HG03469 (cell line): Measurements from ENCODE around the gene CELSR2.
A peak's percentile ranks its signal among the peaks of the same experiment; 100 is the strongest.
"Not testable (repeated sequence)": the region's sequence is repeated elsewhere in the genome, so short reads cannot be mapped to it uniquely, and the experiment has no call there.

Source experiments
- ATAC-seq: cut with Tn5 transposase; IDR thresholded peaks from one replicate; pipeline ENCODE4 v1.9.1; 2021; ENCODE audit warnings: mild to moderate bottlenecking, moderate library complexity, moderate number of reproducible peaks; ENCODE audit not compliant: unreplicated experiment

The CELSR2 gene

DNA sequence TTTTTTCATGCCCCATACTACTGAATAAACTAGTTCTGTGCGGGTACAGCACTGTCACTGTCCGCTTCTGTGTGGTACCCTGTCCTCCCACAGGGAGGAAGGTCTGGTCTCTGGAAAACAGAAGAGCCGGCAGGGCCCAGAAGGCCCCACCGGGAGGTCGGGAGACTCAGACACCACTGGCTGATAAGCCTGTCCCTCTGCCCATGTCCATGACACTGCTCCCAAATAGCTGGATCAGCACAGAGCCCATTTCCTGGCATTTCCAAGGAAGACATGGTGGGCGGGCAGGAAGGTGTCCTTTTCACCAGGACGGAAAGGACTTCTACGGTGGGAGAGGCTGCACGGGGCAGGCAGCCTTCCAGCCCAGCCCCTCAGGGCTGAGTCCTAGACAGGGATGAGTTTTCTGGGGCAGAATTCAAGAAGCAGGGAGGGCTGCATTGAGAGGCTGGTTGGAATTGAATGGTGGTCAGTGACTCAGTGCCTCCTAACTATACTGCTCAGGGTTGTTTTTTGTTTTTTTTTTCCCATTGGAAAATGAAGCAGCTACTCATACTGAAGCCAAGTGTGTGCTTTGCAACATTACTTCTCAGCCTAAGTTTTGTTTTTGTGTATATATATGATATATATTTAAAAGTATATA, 26.5 kb downstream of the CELSR2 start:
- ATAC-seq, result no peak

DNA sequence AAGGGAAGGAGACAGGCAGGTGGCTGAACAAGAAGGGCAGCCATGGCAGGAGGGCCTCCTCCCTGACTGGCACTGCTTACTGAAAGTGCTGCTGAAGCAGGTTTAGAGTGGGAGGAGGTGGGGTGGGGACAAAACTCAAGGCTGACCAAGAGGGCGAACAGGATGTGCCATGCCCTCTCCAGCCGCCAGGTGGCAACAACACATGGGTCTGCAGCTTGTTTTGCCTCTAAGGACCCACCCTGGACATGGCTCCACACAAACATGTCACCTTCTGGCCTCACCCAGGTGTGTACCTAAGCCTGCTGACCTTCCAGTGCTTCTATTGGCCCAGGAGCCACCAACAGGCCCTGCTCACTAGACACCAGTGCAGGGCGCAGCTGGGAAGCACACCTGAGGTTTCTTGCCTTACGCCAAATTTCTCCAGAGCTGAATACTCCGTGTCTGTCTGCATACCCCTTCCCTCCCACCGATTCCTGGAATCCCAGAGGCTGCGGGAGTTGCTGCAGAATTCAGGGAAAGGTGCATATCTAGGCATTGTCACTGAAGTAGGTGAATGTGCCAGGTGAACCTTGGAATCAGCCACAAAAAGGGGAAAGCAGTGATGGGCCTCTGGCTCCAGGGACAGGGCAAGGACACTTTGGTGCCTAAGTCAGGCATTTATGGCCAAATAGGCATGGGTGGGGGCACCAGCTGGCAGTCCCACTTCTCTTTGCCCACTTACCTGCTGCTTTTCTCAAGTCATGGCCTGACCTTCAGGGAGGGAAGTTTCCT, 28.3 kb downstream of the CELSR2 start:
- no peak for ATAC-seq

DNA sequence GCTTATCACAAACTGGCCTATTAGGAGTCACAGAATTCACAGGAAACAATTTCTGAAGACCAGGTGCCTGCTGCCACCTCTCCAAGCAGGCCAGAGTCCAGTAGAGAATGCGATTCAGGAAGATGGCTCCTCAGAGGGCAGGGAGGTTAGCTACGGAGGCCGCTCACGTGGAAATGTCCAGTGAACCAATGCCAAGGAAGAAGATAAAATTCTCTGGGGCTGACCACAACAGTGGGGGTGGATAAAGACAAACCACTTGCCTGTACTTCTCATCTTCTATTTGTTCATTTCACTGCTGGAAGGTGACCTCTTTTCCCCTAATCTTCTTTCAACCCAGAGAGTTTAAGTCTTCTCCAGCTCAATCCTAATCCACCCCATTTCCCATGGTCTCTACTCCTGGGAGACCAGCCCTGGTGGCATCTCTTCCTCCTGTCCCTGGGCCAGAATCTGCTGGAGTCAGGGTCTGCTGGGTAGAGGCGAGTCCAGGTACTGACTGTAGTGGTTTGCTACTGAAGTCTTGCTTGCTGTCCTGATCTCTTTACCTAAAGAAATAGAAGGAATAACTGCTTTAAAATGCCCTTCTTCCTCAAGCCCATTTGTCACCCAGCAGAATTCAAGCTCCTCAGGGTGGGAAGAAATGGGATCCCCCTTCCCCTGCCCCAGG, 30.4 kb downstream of the CELSR2 start:
- ATAC-seq, result no peak

GRCh38 chr1:109280862-109281261, 31.5 kb downstream of the CELSR2 start:
- no peak for ATAC-seq

DNA sequence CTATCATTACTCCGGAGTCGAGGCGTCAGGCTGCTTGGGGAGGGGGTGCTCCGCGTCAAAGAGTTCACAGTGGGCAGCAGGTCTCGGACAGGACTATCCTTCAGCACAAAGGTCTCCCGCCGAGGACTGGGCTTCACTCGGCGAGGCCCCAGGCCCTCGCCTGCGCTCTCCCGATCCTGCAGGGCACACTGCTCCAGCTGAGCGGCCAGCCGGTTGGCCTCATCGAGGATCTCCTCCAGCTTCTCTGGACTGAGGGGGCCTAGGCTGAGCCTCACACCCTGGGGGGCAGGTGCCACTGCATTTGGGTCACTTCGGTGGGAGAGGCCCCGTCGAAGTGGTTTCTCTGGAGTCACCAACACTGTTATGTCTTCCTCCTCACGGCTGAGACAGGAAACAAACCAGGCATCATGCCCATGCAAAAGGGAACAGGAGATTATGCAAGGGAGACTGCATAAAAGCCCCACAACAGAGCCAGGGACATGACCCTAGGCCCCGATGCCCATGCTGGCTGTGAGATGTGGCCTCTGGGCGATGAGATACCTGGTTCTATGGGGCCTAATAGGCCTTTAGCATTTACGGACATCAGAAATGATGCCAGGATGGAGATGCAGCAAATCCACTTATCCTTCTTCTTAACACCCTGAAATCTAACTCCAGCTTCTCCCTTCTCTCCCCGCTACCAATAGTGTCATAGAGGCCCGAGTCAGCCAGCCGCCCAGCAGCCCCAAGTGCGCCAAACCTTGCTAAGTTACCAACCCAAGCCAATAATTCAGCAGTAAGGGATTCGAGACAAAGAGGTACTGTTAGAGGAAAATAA, 32.5 kb downstream of the CELSR2 start:
- ATAC-seq, result no peak

DNA sequence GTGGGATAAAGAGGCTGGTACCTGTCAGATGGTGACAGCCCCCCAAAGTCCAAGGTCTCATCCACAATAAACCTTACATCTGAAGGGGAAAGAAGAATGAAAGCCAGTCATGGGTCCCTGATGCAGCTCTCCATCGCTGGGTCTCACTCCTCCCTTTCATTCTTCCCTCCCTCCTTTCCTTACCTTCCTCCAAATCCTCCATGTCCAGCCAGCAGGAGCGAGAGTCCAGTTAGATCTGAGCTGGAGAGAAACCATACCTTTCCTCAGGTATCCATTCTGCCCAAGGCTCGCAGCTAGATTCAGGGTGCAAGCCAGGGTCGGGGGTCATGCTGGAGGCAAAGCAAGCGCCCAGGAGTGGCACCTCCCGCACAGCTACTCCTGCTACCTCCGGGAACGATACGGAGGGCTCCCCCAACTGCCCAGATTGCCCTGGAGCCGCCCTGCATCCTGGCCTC, 33.2 kb downstream of the CELSR2 start:
- ATAC-seq, result no peak

DNA sequence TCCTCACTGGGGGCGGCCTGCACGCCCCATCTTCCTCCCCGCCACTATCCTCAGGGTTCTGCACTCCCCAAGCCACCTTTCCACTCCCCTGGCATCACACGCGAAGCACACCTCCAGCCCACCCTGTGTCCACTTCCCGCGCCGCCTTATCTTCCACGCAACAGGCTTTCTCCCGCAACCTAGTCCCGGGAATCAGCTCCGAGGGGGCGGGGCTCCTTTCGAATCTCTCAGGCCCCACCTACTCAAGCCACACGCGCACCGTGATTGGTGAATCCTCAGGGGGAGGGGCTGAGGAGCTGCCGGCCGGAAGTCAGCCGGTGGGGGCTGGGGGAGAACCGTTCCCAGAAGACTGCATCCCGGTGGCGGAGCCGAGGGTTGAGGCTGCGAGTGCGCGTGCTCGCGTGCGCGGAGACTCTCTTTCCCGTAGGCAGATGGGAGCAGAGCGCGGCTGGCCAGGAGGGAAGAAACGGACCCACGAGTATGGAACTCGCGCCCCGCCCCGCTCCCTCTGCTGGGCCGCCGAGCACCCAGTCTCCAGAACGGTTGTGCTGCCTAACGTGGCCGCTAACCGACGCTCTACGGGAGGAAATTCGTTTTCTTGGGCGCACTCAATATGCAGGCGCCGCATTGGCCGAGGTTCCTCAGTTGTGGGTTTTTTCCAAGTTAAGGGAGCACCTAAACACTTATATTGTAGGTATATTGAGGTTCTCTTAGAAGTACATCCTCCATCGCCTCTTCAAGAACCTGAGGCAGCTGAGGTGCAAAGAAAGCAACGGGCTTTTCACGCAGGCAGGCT, 33.8 kb downstream of the CELSR2 start, which contains the start of gene PSRC1:
Gene PSRC1, minus strand, starts transcription at position 194 of the 796 bp plus-strand sequence.
- ATAC-seq, result peak; percentile 79

DNA sequence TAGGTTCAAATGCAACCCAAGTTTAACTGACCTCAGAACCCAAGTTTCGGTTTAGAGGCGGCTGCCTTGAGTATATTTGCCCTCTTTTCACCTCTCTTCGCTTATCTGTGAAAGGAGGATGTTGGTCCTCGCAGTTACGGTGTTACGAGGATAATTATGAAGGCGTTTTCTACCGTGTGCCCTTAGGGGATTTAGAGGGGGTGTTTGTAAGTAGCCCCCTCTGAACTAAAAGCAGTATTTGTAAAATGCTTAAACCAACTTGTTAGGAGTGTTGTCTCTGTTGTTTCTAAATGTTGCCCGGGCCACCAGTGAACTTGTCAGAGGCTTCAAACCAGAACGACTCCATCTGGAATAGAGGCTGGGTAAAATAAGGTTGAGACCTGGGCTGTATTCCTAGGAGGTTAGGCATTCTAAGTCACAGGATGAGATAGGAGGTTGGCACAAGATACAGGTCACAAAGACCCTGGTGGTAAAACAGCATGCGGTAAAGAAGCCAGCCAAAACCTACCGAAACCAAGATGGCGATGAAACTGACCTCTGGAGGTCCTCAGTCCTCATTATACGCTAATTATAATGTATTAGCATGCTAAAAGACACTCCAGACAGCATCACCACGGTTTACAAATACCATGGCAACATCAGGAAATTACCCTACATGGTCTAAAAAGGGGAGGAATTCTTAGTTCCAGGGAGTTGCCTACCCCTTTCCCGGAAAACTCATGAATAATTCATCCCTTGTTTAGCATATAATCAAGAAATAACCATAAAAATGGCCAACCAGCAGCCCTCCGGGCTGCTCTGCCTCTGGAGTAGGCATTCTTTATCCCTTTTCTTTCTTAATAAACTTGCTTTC, 34.6 kb downstream of the CELSR2 start:
- no peak for ATAC-seq

- not testable (repeated sequence) for ATAC-seq
Measured at GRCh38 chr1:109286762-109287161, 37.4 kb downstream of the CELSR2 start.

GRCh38 chr1:109290137-109290536, 40.8 kb downstream of the CELSR2 start:
- ATAC-seq, result no peak

DNA sequence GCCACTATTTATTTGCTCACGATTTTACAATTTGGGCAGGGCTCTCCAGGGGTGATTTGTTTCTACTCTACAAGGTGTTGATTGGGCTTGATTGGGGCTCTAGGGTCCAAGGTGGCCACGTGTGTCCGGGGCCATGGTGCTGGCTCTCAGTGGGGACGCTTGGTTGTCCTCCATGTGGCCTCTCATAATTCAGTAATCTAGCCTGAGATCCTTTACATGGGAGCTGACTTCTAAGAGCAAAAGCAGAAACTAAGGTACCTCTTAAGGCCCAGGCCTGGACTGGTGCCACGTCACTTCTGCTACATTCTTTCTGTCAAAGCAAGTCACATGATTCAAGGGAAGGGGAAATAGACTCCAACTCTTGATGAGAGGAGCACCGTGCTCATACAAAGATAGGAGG, 41.7 kb downstream of the CELSR2 start:
- no peak for ATAC-seq

DNA sequence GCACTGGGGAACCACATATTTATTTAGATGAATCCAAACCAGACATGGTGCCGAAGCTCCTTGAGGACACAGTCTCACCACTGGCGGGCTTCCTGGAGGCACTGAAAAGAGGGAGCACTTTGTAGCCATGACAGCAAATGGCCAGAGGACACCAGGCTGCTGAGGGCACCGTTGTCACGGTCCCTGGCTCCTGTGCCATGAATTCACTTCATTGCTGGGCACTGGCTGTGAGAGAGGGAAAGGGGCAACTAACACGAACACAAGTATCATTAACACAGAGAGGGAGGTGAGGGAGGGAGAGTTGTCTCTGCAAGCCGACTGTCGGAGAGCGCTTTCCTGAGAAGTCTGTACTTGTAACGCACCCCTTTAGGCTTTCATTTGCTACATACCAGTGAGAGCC, 43.0 kb downstream of the CELSR2 start:
- no peak for ATAC-seq

DNA sequence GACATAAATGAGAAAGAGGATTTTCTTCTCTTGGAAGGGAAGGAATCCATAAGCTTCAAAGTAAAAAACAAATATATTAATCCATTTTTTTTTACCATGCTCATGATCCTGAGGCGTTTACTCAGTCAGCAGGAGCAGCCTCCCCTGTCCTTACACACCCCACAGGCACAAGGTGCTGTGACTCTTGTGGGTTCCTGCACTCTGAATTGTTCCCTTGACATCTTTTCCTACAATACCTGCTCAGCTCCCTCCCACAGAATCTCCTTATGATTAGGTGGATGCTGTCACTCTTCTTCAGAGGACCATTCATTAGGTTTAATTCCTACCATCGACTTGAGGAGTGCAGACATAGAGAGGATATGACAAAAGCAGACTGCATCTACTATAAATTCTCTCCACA, 43.7 kb downstream of the CELSR2 start:
- no peak for ATAC-seq

- ATAC-seq, result no peak
Measured at GRCh38 chr1:109294481-109294880, 45.1 kb downstream of the CELSR2 start.

DNA sequence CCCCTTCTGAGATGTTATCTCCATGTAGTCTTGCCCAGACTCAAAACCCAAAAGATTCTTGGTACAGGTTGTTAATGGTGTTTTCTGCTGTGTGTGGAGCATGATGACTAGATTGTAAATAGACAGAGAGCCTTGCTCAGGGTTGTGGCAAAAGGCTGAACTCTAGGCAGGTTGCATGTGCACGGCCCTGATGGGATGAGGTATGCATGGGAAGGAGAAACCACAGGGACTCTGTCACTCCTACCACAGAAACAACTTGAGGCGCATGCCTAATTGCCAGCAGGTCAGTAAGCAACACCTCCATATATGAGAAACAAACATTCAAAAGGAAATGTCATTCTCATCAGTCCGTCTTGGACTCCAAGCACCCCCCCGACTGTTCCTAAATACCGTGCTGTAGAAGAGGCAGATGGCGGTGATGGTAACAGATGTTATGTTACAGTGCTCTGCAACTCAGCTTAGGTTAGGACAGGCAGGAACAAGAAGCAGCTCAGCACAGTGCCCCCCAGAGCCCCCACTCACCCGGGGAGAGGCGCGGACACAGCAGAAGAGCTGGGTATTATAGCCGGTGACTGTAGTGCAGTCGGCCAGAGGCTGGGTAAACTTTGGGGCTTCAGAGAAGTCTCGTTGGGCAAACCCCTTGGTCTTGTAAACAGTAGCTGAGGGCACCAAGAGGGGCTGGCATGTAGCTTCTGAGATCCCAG, 46.5 kb downstream of the CELSR2 start:
- no peak for ATAC-seq

GRCh38 chr1:109296782-109297181, 47.4 kb downstream of the CELSR2 start:
- no peak for ATAC-seq

GRCh38 chr1:109298666-109299557, 49.6 kb downstream of the CELSR2 start:
- peak; percentile 48 for ATAC-seq
